ENCODE data around the gene MRGPRF.

MRGPRF gene

DNA sequence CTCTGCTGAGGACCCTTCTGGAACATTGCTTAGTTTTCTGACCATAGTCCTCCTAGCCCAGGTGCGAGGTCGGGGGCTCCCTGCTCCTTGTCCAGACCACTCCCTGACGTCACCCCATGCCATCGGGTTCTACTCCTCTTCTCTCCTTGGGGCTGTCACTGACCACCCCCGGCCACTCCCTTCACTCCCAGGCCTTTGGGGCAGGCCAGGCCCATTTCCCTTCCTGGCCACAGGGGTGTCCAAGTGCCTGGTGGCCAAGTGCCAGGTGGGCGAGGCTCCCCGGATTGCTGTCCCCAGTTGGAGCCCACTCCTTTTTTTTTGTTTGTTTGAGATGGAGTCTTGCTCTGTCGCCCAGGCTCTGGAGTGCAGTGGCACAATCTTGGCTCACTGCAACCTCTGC, 51.8 kb downstream of the MRGPRF start:
- no peak for DNase-seq

DNA sequence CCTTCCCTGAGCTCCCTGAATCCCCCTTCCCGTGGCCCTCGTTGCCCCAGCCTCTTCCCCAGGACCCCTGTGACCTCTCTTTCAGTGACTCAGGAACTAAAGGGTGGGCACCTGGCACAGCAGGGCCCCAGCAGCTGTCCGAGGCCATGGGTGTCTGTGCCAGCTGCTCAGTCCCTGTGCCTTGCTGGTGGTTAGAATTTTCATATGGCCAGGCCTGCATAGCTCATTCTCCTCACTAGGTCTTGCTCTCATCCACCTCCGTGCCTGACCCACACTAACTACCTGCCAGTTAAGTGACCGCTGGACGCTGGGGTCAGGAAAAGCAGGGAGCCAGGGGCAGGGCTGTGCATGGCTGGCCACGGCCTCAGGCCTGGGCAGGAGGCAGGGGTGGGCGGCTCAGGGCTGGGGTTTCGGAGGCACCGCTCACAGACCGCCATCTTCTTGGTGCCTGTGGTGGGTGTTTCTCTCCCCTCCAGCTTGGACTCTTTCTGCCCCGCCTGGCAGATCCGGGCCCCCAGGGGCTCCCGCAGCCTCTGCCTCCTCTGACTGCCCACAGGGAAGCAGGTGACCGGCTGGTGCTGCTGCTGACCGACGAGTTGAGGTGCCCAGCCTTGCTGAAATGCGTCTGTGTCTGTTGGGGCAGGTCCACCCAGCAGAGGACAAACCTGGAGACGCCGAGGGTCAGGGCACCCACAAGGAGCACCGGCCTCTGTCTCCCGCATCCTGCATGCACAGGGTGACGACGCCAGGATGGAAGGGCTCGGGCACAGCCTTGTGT, 52.6 kb downstream of the MRGPRF start:
- no peak for DNase-seq

GRCh38 chr11:68959465-68960293, 53.4 kb downstream of the MRGPRF start:
- no peak for DNase-seq

DNA sequence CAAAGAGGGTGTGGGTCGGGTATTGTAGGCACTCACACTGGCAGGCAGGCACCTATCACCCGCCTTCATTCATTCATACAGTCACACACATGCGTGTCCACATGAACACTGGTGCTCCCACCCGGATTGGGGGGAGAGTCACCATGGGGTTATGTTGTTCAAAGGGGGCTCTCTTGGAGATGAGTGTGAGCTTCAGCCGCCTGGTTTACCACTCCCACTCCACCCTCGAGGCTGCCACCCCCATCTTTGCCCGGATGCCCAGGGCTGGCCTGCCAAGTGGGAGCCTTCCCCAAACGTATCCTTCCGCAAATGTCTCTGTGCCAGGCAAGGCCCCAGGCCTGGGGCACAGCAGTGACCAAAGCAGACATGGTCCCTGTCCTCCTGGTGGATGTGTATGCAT, 54.8 kb downstream of the MRGPRF start:
- DNase-seq, result no peak

DNA sequence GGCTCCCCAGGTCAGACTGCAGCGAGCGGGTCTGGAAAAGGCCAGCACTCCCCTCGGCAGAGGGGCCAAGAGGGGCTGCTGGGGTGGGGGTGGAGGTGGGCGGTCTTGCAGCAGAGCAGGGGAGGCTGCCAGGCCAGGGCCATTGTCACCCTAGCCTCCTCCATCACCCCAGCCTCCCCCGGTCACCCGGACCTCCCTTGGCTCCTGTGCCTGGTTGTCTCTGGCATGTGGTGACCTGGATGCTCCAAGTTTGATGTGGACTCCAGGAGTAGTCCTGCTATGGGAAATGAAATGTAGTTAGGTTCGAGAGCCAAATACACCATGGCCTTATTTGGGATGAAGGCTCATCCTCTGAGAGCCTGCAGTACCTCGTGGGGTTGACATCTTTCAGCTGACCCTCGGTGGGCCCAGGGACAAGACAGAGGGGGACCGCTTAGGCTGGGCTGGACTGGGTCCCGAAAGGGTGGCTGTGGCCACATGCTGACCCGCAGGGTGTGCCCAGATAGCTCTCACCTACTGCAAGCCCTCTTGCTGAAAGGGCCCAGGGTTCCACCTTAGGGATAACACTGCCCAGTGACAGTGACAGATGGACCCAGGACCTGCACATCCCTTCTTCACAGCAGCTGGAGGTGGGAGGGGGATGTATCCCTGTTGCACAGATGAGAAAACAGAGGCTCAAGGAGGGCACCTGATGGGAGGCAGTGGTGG, 56.3 kb downstream of the MRGPRF start:
- no peak for DNase-seq

DNA sequence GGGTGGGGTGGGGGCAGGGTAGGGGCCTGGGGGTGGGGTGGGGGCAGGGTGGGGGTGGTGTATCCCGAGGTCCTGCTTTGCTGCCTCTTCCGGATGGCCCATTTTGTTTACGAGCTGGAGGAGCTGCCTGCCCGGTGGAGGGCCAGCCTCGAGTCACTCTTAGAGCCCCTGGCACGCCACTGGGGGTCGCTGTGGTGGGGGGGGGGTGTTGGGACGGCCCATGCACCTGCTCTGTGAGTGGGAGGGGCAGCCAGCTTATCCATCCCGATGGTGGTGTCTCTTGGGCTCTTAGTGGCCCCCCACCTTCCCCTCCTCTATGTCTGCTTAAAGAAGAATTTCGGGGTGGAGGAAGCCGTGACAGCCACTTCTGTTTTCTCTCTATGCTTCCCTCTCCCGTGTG, 56.9 kb downstream of the MRGPRF start:
- DNase-seq, result no peak

- DNase-seq, result no peak
Observed at GRCh38 chr11:68955607-68955958, 57.5 kb downstream of the MRGPRF start.

GRCh38 chr11:68954836-68955606, 58.0 kb downstream of the MRGPRF start:
- peak; percentile 35 to 53 for DNase-seq
